HG03575 (cell line): ENCODE data around the gene PROSER3.
A peak's percentile ranks its signal among the peaks of the same experiment; 100 is the strongest.

ENCODE experiments used
- ATAC-seq: cut with Tn5 transposase; IDR thresholded peaks from one replicate; pipeline ENCODE4 v1.9.1; 2021; ENCODE audit not compliant: unreplicated experiment, insufficient number of reproducible peaks, low FRiP score; ENCODE audit errors: extremely low read depth

The PROSER3 gene

DNA sequence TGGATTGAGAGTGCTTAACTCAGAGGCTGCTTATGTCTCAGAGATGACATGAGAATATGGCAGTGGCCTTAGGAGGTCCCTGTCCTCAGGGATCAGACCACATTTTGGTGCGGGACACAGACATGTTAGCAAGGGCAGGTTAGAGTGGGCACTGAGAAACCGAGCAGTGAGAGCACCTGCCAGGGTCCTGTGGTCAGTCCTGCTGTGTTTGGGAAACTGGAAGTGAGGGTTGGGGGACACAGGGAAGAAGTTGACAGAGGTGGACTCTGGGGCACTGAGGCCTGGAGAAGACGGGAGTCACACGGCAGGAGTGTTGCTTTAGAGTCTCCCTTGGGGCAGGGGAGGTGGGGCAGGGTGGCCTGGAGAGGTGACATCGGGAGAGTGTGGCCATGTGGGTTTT, 23.1 kb upstream of the PROSER3 start:
- no peak for ATAC-seq

DNA sequence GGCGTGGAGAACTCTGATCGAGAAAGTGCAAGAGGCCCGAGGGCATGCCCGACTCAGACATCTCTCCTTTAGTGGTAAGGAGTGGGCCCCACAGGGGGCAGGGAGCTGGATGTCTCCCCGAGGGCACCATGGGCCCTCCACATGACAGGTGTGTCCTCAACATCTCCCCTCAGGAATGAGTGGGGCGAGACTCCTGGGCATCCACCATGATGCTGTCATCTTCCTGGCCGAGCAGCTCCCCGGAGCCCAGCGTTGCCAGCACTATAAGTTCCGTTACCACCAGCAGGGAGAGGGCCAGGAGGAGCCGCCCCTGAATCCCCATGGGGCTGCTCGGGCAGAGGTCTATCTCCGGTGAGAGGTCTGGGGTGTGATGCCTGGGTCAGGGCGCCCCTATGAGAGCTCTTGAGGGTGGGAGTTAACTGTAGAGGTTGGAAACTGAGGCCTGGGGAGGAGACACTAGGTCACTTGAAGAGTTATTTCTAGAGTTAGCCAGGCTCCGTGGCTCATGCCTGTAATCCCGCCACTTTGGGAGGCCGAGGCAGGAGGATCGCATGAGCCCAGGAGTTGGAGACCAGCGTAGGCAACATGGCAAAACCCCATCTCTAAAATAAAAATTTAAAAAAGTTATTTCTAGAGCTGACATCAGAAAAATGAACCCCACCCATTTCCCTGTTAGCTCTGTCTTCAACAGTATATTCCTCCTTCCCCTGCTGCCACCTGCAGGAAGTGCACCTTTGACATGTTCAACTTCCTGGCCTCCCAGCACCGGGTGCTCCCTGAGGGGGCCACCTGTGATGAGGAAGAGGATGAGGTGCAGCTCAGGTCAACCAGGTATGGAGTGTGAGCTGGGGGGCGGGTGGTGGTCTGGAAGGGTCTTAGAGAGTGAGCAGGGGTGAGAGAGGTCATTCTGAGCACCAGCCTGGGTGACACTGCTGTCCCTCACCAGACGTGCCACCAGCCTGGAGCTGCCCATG, 20.8 kb upstream of the PROSER3 start:
- ATAC-seq, result no peak

DNA sequence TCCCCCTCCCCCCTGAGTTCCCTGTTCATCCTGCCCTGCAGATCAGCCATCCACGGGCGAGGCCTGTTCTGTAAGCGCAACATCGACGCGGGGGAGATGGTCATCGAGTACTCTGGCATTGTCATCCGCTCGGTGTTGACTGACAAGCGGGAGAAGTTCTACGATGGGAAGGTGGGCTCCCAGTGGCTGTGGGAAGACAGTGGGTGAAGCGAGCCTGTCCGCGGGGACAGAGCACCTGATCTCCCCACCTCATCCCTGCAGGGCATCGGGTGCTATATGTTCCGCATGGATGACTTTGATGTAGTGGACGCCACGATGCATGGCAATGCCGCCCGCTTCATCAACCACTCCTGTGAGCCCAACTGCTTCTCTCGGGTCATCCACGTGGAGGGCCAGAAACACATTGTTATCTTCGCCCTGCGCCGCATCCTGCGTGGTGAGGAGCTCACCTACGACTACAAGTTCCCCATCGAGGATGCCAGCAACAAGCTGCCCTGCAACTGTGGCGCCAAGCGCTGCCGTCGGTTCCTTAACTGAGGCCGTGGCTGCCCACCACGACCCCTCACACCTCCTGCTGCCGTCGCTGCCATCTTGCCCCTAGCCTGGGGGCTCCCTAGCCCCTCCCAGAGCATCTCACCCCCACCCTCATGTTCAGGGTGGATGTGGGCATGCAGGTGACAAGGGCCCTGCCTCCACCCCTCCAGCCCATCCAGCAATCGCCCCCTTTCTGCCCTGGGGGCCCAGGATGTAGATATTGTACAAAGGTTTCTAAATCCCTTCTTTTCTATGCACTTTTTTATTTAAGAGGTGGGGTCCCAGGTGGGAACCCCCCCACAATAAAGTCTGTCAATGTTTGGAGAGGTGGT, 19.7 kb upstream of the PROSER3 start:
- no peak for ATAC-seq

DNA sequence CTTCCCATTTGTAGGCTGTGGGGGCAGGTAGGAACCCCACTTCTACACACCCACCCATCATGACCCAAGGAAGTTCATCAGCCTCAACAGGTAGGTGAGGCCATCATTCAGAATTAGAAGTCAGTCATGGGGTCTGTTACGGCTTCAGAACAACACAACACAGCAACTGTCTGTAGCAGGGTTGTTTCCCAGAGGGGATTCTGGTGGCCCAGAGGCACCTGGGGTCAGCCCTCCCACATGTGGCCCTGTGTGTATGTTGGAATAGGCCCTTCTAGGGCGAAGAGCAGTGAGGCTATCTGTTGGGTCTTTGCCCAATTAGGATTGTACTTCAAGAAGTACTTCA, 19.1 kb upstream of the PROSER3 start:
- no peak for ATAC-seq

DNA sequence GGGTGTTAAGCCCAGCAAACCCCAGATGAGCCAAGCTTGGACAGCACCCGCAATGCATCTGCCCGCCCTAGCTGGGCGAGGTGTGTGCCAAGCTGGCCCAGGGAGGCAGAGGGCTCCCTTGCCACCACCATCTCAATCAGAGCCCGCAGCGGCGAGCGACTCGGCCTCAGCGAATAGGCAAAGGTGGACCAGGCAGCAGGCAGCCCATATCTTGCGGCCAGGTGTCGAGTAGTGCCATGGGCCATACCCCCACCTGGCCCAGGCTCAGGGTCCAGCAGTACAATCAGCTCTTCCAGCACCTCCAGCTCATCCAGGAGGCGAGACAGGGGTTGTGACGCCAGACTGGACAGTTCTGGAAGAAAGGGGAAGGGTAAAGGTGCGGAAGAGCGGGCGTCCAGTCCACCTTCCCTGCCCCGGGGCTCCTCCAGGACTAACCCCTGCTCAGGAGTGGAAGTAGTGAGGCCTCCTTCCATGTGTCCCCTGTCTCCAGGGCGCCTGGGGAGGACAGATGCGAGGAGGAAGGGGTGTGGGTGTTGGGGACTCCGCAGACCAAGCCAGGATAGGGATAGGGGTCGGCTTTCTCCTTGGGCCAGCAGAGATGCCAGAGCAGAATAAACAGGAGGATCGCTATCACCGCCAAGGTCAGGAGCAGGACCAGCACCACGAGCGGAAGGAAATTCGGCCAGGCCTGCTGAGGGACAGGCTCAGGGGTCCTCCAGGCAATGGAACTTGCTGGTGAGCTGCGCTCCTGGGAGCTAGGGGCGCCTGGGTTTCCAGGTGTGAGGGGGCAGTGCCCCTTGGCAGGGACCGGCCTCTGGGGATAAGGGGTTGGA, 18.5 kb upstream of the PROSER3 start:
- ATAC-seq, result no peak

DNA sequence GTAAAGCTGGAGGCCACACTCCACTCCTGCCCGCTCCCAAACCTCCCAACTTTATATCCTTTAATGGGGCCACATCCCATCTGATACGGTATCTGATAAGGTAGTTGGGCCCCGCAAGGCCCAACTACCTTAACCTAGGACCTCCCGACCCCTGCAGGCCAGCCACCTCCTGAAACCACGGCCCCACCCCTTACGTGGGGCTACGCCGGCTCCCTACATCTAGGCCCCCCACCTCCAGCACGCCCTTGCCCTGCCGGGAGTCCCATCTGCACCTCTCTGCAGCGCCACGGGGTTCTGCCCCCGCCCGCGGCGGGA, 17.9 kb upstream of the PROSER3 start:
- no peak for ATAC-seq

DNA sequence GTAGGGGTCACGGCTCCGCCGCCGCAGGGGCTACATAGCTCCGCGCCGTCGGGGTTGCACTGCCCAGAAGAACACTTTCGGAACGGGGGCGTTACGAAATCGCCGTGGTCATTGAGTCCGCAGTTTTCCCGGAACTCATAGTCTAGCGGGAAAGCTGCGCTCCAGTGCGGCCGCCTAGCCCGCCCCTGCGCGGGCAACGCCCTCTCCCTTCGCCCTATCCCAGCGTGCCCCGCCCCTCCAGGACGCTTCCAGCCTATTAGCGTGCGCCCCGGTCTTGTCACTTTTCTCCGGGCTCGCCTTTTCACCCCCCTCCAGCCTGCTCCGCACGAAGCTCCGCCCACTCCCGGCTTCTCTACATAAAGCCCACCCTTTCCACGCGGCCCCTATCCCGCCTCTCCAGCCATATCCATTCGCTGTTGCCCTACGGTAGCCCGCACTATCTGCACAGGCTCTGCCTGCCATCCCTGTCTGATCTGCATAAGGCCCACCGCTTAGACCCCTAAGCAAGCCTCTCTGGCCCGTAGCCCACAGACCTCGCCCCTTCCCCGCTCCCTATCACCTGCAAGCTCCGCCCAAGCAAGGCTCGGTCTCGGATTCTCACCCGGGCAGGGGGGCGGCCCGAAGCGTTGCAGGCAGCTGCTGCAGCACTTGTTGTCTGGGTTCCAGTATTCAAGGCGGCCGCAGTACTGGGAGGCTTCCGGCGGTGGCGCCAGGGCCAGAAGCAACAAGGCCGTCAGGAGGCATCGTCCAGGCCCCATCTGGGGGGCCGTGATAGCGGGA, 17.4 kb upstream of the PROSER3 start:
- no peak for ATAC-seq

DNA sequence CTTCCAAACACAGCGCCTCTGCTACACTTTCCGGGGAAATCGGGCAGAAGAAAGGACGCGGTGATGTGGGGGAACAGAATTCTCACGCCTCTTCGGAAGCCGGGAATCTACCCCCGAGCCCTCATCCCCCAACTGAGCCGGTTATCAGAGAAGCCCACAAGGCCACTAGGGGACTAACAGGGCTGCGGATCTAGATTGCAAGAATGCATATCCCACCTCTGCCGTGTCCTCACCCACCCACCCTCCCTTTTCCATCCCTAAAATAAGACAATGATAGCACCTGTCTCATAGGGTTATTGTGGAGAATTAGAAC, 16.8 kb upstream of the PROSER3 start:
- no peak for ATAC-seq

DNA sequence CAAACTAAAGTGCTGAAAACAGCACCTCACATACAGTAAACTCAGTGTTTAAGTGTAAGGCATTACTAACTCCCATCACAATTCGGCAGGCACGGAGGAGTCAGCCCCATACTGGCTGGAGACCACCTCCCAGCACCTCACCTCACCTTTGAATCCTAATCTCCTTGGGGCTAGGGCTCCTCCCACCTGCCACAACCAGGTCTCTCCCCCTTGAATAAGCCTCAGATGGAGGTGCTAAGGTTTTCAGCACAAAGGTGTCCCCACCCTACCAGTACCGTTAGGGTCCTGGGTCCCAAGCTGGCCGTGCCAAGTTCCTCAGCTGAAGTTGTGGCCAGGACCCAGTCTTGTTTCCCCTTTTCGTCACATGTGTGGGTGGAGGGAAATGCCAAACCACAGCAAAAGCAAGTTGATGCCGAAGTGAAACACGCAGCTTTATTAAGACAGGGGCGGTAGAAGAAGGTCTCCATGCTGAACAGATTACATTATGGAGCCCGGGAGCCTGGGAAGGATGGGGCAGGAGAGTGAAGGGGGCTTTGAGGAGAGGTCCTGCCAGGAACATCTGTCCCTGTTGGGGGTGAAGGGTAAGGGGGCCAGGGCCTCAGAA, 15.8 kb upstream of the PROSER3 start, which contains the start of gene IGFLR1:
Gene IGFLR1, minus strand, starts transcription at position 332 of the 604 bp plus-strand sequence. CDS start 1,272 bp downstream, outside the sequence.
- ATAC-seq, result no peak

DNA sequence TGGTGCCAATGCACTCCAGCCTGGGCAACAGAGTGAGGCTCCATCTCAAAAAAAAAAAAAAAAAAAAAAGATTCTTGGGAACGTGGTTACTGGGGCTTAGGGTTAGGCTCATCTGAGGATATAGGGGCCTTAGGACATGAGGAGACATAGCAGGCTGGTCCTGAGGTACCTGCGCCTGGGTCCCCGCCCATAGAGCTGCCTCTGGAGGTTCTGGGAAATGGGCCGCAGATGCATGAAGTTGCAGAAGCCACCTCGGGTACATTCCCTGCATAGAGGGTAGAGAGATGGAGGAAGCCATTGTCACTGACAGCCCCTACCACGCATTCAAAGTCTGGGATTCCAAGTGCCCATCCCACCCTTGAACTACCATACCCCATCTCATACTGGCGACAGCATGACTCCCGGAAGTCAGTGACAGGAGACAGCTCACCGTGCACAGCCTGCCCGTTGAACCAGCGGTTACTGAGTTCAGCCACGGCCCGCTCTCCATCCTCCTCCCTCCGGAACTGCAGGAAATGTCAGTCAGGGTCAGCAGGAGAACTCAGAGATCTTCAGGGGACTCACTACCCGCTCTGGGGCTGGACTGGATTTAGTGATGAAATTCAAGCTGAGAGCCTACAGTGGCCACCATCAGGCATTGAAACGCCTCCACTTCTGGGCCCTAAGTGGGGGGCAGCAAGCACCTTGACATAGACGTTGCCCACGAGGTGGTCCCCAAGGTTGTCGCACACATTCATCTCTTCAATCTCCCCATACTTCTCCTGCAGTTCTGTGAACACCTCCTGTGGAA, 14.1 kb upstream of the PROSER3 start:
- no peak for ATAC-seq

DNA sequence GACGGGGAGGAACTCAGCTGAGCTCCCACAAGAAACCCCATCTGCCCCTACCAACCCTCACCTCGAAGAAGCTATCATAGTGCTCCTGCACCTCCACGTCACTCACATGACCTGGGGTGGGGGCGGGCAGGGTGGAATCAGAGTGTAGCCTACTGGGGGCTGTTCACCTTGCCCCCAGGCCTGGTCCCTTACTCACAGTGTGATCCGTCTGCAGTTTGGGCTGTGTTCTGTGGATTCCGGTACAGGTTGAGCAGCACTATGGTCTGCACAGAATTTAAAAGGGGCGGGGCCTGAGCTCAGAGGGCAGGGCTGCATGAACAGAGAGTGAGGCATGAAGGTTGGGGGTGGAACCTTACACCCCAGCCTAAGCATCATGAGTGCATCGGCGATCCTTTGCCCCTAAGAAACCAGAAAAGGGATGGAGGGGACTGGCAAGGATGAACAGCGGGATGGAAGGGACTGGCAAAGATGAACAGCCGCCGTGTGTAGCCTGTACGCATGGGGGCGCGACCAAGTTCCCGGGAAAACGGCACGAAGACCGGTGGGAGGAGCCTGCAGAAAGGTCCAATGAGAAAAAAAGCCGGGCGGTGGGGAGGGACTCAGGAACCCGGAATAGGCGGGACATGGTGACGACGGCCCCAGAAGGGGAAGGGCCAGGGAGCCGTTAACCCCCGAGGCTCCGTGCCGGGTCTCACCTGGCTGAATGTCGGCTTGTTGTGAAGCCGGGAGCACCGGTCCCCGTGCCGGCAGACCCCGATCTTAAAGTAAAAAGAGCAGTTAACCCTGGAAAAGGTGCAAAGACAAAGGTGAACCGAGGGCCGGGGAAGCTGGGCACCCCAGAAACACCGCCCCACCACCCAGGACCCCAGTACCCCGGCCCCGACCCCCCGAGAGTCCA, 13.3 kb upstream of the PROSER3 start:
- ATAC-seq, result no peak

DNA sequence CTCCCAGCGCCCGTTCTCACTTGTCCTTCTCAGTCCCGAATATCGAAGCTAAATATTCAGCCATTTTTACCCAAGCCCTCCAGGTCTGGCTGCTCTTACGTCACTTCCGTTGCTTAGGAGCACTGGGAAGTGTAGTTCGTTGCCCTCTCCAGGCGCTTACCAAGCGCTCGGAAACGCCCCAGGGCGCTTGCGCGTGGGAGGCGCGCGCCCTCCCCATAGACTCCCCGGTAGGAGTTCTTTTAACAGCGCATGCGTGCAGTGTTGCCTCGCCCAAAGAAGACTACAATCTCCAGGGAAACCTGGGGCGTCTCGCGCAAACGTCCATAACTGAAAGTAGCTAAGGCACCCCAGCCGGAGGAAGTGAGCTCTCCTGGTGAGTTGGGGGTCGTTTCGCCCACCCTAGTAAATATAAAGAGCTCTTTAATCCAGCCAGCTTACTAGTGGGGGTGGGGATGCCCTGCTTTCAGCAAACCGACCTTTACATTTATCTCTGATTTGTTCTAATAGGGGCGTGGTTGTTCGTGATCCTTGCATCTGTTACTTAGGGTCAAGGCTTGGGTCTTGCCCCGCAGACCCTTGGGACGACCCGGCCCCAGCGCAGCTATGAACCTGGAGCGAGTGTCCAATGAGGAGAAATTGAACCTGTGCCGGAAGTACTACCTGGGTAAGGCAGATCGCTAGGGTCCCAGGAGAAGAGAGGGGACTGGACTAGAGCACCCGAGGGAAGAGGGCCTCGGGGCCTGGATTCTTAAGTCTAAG, 12.5 kb upstream of the PROSER3 start, which contains the start of the genes PSENEN and U2AF1L4:
Gene PSENEN, plus strand, starts transcription at position 324 of the 759 bp plus-strand sequence. Its CDS starts 280 bp downstream, at position 604.
Gene U2AF1L4, minus strand, starts transcription at position 91 of the 759 bp plus-strand sequence. Its CDS starts 27 bp downstream, at position 64.
- no peak for ATAC-seq

DNA sequence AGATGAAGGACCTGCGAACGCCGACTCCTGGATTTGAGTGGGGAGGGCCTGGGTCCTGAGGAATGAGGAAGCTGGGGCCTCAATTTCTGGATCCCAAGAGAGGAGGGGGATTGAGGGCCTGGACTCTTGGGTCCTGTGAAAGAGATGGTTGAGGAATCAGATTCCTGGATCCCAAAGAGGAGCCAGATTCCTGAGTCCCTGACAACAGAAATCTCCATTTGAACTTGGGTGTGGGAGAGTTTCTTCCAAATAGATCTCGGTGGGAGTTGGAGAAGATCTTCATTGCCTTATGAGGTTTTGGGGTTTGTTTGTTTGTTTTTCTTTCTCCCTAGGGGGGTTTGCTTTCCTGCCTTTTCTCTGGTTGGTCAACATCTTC, 11.9 kb upstream of the PROSER3 start:
- ATAC-seq, result no peak

DNA sequence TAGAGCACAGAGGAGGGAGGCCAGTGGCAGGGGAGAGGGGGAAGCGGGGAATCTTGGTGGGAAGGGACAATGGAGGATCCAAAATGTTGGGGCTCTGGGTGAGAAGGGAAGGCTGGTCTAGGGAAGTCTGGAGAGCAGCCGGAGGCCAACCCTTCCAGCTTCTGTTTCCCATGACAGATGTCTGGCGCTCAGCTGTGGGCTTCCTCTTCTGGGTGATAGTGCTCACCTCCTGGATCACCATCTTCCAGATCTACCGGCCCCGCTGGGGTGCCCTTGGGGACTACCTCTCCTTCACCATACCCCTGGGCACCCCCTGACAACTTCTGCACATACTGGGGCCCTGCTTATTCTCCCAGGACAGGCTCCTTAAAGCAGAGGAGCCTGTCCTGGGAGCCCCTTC, 11.4 kb upstream of the PROSER3 start:
- no peak for ATAC-seq

DNA sequence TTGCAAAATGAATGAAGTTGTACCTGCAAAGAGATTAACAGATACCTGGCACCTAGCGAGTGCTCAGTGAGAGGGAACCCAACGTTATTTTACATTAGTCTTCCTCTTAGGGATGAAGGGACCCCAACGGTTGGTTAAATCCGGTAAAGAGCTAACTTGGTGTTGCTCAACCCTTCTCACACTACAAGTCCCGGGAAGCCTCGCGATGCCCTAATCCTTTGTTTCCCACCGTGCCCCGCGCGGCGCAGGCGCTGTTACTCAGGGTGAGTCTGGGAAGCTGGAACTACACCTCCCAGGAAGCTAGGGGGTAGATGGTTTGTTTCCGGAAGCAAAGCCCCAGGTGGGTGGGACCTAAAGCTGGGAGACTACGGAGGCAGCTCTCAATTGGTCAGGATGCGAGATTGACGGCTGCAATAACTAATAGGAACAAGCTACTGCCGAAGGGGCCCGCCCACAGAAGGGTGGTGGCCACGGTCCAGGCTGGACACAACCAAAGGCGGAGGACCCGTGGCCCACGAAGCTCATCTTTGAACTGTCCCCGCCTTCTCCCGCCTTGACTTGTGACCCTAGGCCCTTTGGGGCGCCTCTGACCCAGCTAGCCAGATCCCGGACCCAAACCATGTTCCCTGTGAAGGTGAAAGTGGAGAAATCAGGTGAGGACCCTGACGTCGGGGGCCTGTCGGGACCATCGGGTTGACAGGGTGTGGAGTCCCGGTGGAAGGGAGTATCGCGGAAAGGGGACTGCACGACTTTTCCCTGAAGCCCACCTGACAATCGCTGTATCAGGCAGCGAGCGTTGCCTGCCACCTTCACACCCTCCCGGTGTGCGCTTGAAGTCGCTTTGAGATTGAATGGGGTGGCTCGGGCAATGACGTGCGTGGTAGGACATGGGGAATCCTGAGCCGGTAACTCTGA, 9.6 kb upstream of the PROSER3 start, which contains the start of gene LIN37:
Gene LIN37, plus strand, starts transcription at position 471 of the 915 bp plus-strand sequence. Its CDS starts 149 bp downstream, at position 620.
- peak; percentile 48 for ATAC-seq
